SK-N-MC (cell line): ENCODE measurements around the gene TOM1L2.

ENCODE experiments used
- DNase-seq: peaks from one replicate; pipeline ENCODE4 v3.0.0-alpha.2; 2011; ENCODE audit warnings: low read depth, low spot score
- H3K27ac ChIP-seq: fragments of 200-600 bp; sonication (generic); 2 replicates; pipeline ENCODE4 v1.5.1; 2016; ENCODE audit warnings: mixed run types
- H3K36me3 ChIP-seq: fragments of 200-600 bp; sonication (generic); 2 replicates; pipeline ENCODE4 v1.6.1; 2017; ENCODE audit warnings: antibody characterized with exemption, low read length, mixed read lengths; ENCODE audit not compliant: insufficient read depth
- H3K4me3 ChIP-seq: fragments of 200-600 bp; sonication (generic); 2 replicates; pipeline ENCODE4 v1.5.1; 2016
- H3K9ac ChIP-seq: fragments of 200-600 bp; sonication (generic); 2 replicates; pipeline ENCODE4 v1.8.0; 2017; ENCODE audit warnings: mixed run types, mixed read lengths; ENCODE audit not compliant: insufficient read length
- H3K9me3 ChIP-seq: fragments of 200-600 bp; sonication (generic); 2 replicates; pipeline ENCODE4 v1.6.1; 2017; ENCODE audit warnings: low read depth, mild to moderate bottlenecking, antibody characterized with exemption, low read length, moderate library complexity, mixed read lengths
- EZH2 ChIP-seq: fragments of 200-600 bp; sonication (generic); IDR thresholded peaks from one replicate; pipeline ENCODE4 v1.6.1; 2017; ENCODE audit warnings: antibody characterized with exemption
- FOXP2 ChIP-seq: optimal IDR thresholded peaks from 2 replicates; pipeline ENCODE3; 2011; ENCODE audit warnings: mild to moderate bottlenecking, moderate library complexity; ENCODE audit not compliant: insufficient read depth; ENCODE audit errors: extremely low read length, control extremely low read depth
- POLR2AphosphoS5 ChIP-seq: IDR thresholded peaks from 2 replicates; pipeline ENCODE4 v1.6.1; 2012; ENCODE audit warnings: mild to moderate bottlenecking, low read depth, low read length, borderline replicate concordance

Gene TOM1L2

DNA sequence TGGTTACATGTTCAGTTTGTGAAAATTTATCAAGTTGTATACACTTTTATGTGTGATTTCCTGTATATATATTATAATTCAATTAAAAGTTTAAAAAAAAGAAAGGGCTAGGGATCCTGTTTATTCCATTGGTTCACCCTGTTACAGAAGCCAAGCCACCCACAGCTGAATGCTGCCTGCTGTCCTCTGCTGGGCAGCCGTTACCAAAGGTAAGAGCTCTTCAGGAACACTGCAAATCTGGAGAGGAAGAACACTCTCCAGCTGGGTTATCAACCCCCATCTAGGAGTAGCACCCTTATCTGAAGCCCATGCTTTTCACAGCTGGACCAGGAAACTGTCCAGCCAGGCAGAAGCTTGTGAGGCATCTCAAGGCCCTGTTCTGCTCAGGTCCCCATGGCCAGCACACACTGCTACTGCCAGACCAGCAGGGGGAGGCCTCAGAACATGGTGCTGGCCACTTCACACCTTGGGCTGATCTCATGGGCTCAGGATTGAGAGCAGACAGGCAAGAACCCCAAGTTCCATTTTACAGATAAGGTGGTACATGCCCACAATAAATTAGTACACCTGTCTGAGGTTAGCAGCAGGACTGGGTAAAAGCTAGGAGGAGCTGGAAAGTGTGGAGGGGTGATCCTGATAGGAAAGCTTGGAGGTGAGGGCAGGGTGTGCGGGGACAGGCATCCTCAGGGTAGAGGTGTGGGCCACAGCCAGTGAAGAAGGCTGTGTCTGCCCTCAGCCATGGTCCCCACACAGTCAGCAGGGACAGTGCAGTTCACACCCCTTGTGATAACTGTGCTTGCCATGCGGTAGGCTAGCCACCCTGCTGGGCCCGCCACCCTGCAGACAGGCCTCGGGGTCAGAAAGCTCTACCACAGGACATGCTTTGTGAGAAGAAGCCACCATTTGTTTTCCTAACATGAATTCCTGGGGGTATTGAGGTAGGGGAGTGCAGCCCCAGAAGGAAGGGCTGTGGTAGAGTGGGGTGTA, 81.1 kb downstream of the TOM1L2 start:
- no peaks in the 10 kb centered on the region for H3K9me3 ChIP-seq
- H3K4me3 ChIP-seq: no peak overlapping the region
- no peak for DNase-seq

DNA sequence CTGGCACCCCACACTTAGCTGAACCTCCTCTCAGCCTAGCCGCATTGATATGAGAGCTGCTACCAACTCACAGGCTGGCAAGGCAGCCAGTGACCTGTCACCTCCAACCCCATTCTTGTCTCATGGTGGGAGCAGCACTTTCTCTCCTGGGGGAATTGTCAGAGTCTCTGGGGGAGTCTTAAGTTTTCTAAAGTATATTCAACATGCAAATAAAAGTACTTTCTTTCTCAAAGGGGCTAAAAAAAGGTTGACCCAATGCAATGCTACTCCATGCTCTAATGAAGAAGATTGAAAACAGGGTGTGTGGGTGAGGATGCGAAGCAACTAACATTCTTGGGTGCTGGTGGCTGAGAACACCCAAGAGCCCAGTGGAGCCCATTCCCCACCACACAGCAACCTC, 82.3 kb downstream of the TOM1L2 start:
- Histone ChIP-seq H3K9me3 (no peaks in the 10 kb centered on the region), H3K4me3 (no peak overlapping the region), H3K27ac (no peak overlapping the region), H3K9ac (no peak overlapping the region), H3K36me3 (no peaks in the 10 kb centered on the region)
- DNase-seq: no peak
- TF ChIP-seq EZH2: no peak
- no peak for TF ChIP-seq FOXP2
- TF ChIP-seq POLR2AphosphoS5: no peak

More for the DNA sequence above, 81.1 kb downstream of the TOM1L2 start:
- Histone ChIP-seq H3K9ac (no peak overlapping the region), H3K36me3 (no peaks in the 10 kb centered on the region), H3K27ac (no peak overlapping the region)
- TF ChIP-seq FOXP2 (no peak), EZH2 (no peak), POLR2AphosphoS5 (no peak)

DNA sequence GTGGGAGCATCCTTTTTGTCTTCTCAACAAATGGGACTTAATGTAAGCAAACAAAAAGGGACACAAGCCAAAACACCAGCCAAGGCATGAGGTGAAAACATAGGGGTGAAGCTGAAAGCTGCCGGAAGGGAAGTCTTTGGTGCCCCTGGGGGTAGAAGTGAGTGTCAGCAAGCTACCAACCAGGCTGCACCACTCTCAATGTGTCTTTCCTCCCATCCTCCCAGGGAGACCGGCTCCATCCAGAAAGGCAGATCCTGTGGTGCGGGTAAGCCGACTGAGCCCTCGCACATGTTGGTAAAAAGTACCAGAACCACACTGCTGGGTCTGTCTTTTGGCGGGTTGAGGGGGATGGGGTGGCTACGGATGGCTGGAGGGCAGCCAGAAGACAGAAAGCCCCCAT, 83.4 kb downstream of the TOM1L2 start:
- no peak overlapping the region for H3K4me3 ChIP-seq
- H3K36me3 ChIP-seq: no peaks in the 10 kb centered on the region
- no peak for TF ChIP-seq FOXP2
- TF ChIP-seq POLR2AphosphoS5: no peak
- no peaks in the 10 kb centered on the region for H3K9me3 ChIP-seq
- no peak overlapping the region for H3K27ac ChIP-seq
- H3K9ac ChIP-seq: no peak overlapping the region
- no peak for DNase-seq

DNA sequence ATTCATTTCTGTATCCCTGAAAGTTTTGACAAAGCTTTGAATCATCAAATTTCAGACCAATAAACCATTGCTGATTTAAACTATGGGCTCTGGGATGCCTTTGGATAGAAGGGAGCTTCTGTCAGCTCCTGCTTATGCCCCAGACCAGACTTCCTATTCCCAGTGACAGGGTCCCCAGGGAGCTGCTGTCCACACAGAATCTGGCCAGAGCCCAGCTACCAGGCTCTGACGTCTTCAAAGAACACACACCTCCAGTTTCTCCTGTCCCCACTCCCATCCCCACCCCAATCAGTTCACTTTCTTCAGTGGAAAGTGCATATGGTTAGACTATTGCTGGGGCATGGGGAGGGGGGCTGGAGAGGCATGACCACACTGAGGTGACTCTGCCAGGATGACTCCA, 83.8 kb downstream of the TOM1L2 start:
- DNase-seq: no peak
- H3K9ac ChIP-seq: no peak overlapping the region
- TF ChIP-seq EZH2 (no peak), POLR2AphosphoS5 (no peak), FOXP2 (no peak)
- H3K27ac ChIP-seq: no peak overlapping the region
- no peaks in the 10 kb centered on the region for H3K9me3 ChIP-seq
- H3K36me3 ChIP-seq: no peaks in the 10 kb centered on the region
- no peak overlapping the region for H3K4me3 ChIP-seq

DNA sequence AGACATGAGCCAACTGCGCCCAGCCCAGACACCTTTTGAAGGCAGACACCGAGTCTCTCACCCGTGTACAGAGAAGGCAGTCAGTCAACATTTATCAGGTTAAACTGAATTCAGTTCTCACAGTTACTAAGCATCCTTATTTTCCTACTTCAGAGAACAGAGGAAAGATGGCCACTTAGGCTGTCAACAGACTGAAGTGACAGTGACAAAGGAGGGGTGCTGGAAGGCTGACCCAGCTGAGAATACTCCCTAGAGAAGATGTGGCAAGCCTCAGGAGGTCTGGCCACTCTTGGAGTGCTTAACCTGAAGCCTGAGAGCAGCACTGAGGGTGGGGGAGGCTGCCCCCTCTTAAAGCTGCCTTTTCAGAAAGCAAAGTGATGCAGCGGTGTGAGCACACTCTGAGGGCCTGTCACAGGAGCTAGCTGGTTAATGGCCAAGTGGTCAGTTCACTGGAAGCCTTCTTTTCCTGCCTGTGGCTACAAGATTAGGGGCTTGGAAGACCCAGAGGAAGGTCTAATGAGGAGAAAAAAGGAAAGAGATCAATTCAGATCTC, 84.4 kb downstream of the TOM1L2 start:
- no peaks in the 10 kb centered on the region for H3K36me3 ChIP-seq
- no peak overlapping the region for H3K4me3 ChIP-seq
- TF ChIP-seq FOXP2 (no peak), POLR2AphosphoS5 (no peak), EZH2 (no peak)
- no peak for DNase-seq
- no peak overlapping the region for H3K27ac ChIP-seq
- no peak overlapping the region for H3K9ac ChIP-seq
- no peaks in the 10 kb centered on the region for H3K9me3 ChIP-seq

DNA sequence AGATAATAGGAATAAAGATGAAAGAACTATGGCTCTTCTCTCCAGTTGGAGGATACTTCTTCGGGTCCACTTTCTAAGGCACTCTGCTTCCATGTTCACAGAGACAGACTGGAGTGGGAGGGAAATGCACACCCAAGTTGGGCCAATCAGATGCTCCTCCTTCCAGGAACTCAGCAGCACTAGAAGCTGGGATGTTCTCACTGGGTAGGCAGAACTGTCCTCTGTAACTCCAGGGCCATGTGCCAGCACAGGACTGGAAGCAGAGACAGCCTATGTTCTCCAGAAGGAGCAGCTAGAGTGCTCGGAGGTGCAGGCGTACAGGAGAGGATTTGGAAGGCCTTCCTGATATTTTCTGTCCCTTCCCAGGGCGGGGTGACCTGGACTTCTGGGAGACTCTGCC, 85.5 kb downstream of the TOM1L2 start:
- Histone ChIP-seq H3K4me3 (no peak overlapping the region), H3K27ac (no peak overlapping the region), H3K9me3 (no peaks in the 10 kb centered on the region), H3K36me3 (no peaks in the 10 kb centered on the region), H3K9ac (no peak overlapping the region)
- TF ChIP-seq EZH2: no peak
- no peak for TF ChIP-seq FOXP2
- no peak for DNase-seq

DNA sequence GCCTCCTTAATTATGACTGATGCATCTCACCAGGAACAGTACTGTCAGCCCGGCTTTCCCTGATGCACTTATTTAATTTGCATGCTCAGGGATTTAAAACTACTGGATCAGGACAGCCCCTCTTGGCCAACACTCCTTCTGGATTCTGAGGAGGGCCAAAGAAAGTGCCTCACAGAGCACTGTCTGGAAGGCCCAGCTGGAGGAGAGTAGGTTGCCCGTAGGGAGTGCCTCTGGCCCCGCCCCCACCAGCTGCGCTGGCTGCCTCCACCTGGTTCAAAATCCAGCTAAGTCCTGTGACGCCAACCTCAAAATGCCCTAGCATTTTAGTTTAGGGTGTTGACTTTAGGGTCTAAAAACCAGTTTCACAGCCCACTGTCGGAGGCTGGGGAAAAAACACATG, 86.0 kb downstream of the TOM1L2 start:
- Histone ChIP-seq H3K9ac (no peak overlapping the region), H3K27ac (no peak overlapping the region), H3K36me3 (no peaks in the 10 kb centered on the region), H3K4me3 (no peak overlapping the region), H3K9me3 (no peaks in the 10 kb centered on the region)
- no peak for DNase-seq
- no peak for TF ChIP-seq POLR2AphosphoS5
- no peak for TF ChIP-seq EZH2

DNA sequence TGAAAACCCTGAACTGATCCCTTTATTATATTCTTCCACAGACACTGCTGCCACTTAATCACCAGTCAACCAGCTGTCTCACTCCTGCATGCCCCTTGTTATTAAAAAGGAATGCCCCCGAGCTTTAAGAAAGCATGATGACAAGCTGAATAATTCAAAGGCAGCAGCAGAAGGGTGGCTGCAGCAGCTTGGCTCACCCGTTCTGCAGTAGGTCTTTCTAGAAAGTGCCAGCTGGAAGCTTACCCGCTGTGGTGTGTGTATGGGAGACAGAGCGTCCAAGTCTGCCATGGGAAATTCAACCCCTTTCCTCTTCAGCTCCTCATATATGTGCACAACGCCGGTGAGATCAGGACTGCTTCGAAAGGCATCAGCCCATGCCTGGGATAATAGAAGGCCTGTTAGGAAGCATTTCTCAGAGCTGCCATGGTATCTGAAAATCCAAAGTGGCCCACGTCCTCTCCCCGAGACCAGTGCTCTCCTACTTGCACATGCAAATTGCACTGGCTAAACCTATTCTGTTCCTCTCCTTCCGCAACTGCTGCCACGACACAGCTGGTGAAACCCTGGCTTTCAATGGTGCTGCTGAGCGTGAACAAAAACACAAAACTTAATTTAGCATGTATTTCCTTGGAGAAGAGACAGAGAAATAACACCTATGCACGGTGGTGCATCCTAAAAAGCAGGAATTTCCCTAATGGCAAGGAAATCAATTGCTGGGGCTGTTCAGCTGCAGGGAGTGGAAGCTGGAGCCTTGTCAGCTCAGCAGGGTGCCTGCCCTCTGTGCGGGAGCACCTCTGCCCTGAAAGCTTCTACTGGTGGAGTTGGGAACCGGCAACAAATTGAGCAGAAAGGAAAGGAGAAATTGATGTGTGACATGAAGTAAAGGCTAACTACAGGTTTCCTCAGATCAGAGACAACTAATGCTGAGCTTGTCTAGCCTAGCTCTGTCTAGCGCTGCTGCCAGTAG, 87.5 kb downstream of the TOM1L2 start:
- H3K9me3 ChIP-seq: no peaks in the 10 kb centered on the region
- no peak overlapping the region for H3K27ac ChIP-seq
- H3K4me3 ChIP-seq: no peak overlapping the region
- TF ChIP-seq EZH2 (no peak), FOXP2 (no peak), POLR2AphosphoS5 (no peak)
- H3K9ac ChIP-seq: no peak overlapping the region
- H3K36me3 ChIP-seq: no peaks in the 10 kb centered on the region
- DNase-seq: no peak
